Prostate gland (tissue), 2 donors: ENCODE data around the gene PRMT3. TPM values are rescaled to one million over a fixed set of nuclear protein-coding genes. Genes with fewer than 3 reads are reported as not detected.

ENCODE experiments used
- DNase-seq: peaks from one replicate; pipeline ENCODE4 v3.0.0-alpha.2; 2019; ENCODE audit warnings: low spot score
- H3K27ac ChIP-seq, 2 donors: fragments of 200-600 bp; sonication (generic); 2 replicates each; pipeline ENCODE4 v1.5.1; 2017 to 2019
- H3K27me3 ChIP-seq: fragments of 200-600 bp; sonication (generic); replicated peaks from 2 replicates; pipeline ENCODE4 v1.5.1; 2019; ENCODE audit not compliant: insufficient read depth
- H3K36me3 ChIP-seq, 2 donors: fragments of 200-600 bp; sonication (generic); 1 replicate in 1 of 2; 2 replicates in 1 of 2; pipeline versions ENCODE4 v1.5.1 to v1.8.1; 2017 to 2019
- H3K4me1 ChIP-seq: fragments of 200-600 bp; sonication (generic); replicated peaks from 2 replicates; pipeline ENCODE4 v1.5.1; 2019
- H3K4me3 ChIP-seq, 2 donors: fragments of 200-600 bp; sonication (generic); 2 replicates each; pipeline ENCODE4 v1.5.1; 2017 to 2019
- H3K9me3 ChIP-seq: fragments of 200-600 bp; sonication (generic); 2 replicates; pipeline ENCODE4 v1.5.1; 2017
- CTCF ChIP-seq, 4 experiments: fragments of 200-600 bp in 2 of 4; fragments of 450-650 bp in 2 of 4; sonication (generic) in 2 of 4; IDR thresholded peaks; 1 replicate in 3 of 4; 2 replicates in 1 of 4; pipeline ENCODE4 v1.5.1; 2016 to 2019; ENCODE audit warnings: antibody characterized with exemption in 4 of 4, mild to moderate bottlenecking in 2 of 4, moderate library complexity in 2 of 4
- POLR2A ChIP-seq: fragments of 450-650 bp; IDR thresholded peaks from one replicate; pipeline ENCODE4 v1.6.1; 2016; ENCODE audit warnings: antibody characterized with exemption, mild to moderate bottlenecking
- POLR2AphosphoS5 ChIP-seq: sonication (generic); formaldehyde crosslinking; IDR thresholded peaks from one replicate; pipeline ENCODE4 v1.6.1; 2017; ENCODE audit warnings: antibody characterized with exemption
- WGBS: methylation state at CpG from one replicate; pipeline ENCODE4 v1.1.5; 2018; 5-methylcytosine and 5-hydroxymethylcytosine counted together
- intact Hi-C: fragments of 100-400 bp; cut with DNase I; formaldehyde crosslinking; loops from one replicate; pipeline ENCODE4 v1.14.2; 2022
- total RNA-seq, 2 donors: library from RNA; depleted of rRNA; stranded (reverse); fragments of >200 nt; gene quantifications; one replicate each; pipeline ENCODE4 v1.1.0, GENCODE V29; 2016

The PRMT3 gene
- total RNA-seq, 2 donors from 2014 or later, result 13.8 to 18.7 TPM

DNA sequence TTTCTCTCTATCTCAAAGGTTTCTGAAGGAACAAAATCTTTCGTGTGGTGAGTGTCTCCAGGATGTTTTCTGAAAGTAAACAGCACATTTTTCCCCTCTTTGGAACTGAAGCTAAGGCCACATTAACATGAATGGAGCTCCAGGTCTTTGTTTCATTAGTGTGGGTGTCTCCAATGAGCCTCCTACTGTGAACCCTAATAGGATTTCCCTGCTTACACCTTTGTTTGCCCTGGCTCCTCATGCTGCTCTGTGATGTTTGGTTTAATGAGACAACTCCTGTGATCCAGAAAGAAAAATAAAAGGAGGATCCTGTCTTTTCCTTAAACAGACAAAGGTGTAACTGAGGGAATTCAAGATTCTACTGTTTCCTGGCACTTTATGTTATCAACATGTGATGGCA, 135.0 kb downstream of the PRMT3 start:
- Histone ChIP-seq H3K36me3 (no peaks in the 10 kb centered on the region), H3K27me3 (no peaks in the 10 kb centered on the region), H3K9me3 (no peaks in the 10 kb centered on the region), H3K4me1 (no peaks in the 10 kb centered on the region), H3K4me3 (no peak overlapping the region), H3K27ac (no peak overlapping the region)
- intact Hi-C loops, result no loop called here
- 17% methylated on average over 1 of the region's 1 CpG for WGBS
- TF ChIP-seq POLR2A, result no peak
- no peak for TF ChIP-seq CTCF (IDR thresholded peaks at IDR 0.05)
- peak; percentile 38 for TF ChIP-seq POLR2AphosphoS5
- DNase-seq, result no peak

DNA sequence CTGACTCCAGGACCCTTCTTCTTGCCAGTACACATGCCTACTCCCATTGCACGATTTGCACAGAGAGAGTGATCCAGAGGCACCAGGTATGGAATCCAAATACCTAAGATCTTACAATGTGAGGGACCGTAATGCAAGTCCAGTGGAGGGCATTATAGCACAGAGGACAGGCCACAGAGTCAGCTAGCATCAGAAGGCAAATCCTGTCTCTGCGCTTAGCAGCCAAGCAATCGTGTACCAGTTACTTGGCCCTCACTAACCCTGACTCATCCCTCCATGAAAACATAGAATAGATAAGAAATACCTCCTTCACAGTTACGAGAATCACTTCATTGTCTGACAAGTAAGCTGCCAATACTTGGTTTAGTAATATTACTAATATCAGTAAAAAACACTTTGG, 142.2 kb downstream of the PRMT3 start:
- DNase-seq, result no peak
- intact Hi-C loops, result no loop called here
- WGBS, result 73% methylated on average over 5 of the region's 5 CpGs
- no peaks in the 10 kb centered on the region for H3K4me1 ChIP-seq
- no peak overlapping the region for H3K4me3 ChIP-seq
- no peak for TF ChIP-seq POLR2AphosphoS5
- no peak for TF ChIP-seq CTCF (IDR thresholded peaks at IDR 0.05)
- no peaks in the 10 kb centered on the region for H3K27me3 ChIP-seq
- no peak overlapping the region for H3K27ac ChIP-seq
- no peaks in the 10 kb centered on the region for H3K36me3 ChIP-seq
- H3K9me3 ChIP-seq, result no peaks in the 10 kb centered on the region

- intact Hi-C loops, result no loop called here
- H3K4me3 ChIP-seq, result no peak overlapping the region
- no peaks in the 10 kb centered on the region for H3K9me3 ChIP-seq
- no peaks in the 10 kb centered on the region for H3K27me3 ChIP-seq
- TF ChIP-seq POLR2AphosphoS5, result no peak
- TF ChIP-seq POLR2A, result no peak
- no peak for TF ChIP-seq CTCF (IDR thresholded peaks at IDR 0.05)
- H3K27ac ChIP-seq, result no peak overlapping the region
- no peaks in the 10 kb centered on the region for H3K4me1 ChIP-seq
- WGBS, result 26% methylated on average over 13 of the region's 13 CpGs
- H3K36me3 ChIP-seq, result no peaks in the 10 kb centered on the region
- no peak for DNase-seq
These were observed 143.6 kb downstream of the PRMT3 start for GRCh38 chr11:20530942-20531703.

GRCh38 chr11:20535271-20535881, 147.9 kb downstream of the PRMT3 start:
- Histone ChIP-seq H3K36me3 (no peaks in the 10 kb centered on the region), H3K4me3 (no peak overlapping the region), H3K4me1 (no peaks in the 10 kb centered on the region), H3K27me3 (no peaks in the 10 kb centered on the region), H3K9me3 (no peaks in the 10 kb centered on the region), H3K27ac (no peak overlapping the region)
- no peak for DNase-seq
- TF ChIP-seq CTCF (IDR thresholded peaks at IDR 0.05), result no peak
- TF ChIP-seq POLR2A, result no peak
- no peak for TF ChIP-seq POLR2AphosphoS5
- intact Hi-C loops, result no loop called here
- 47% methylated on average over 2 of the region's 2 CpGs for WGBS

DNA sequence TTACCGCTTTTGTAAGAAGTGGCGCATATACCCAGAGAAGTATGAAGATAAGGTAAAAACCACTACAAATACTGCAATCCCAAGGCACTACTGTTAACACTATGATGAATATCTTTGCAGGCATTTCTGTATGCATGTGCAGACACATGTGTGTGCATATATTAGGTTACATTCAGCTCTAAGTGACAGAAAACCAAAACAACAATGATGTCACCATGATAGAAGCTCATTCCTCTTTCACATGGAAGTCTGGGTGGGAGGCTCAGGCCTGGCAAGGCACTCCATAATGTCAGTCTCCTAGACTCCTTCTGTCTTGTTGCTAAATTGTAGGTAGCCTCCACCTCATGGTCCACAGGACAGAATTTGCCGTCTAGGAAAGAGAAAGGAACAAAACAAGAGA, 148.8 kb downstream of the PRMT3 start:
- intact Hi-C loops, result no loop called here
- Histone ChIP-seq H3K4me3 (no peak overlapping the region), H3K4me1 (no peaks in the 10 kb centered on the region), H3K27me3 (no peaks in the 10 kb centered on the region), H3K36me3 (no peaks in the 10 kb centered on the region), H3K27ac (no peak overlapping the region), H3K9me3 (no peaks in the 10 kb centered on the region)
- no peak for DNase-seq
- TF ChIP-seq POLR2A, result no peak
- WGBS, result 92% methylated on average over 3 of the region's 3 CpGs
